ENCODE measurements around the gene CTXND1. TPM values are rescaled to one million over a fixed set of nuclear protein-coding genes. Genes with fewer than 3 reads are reported as not detected.

CTXND1 gene
- total RNA-seq, 2 experiments from 2014 or later: not detected

DNA sequence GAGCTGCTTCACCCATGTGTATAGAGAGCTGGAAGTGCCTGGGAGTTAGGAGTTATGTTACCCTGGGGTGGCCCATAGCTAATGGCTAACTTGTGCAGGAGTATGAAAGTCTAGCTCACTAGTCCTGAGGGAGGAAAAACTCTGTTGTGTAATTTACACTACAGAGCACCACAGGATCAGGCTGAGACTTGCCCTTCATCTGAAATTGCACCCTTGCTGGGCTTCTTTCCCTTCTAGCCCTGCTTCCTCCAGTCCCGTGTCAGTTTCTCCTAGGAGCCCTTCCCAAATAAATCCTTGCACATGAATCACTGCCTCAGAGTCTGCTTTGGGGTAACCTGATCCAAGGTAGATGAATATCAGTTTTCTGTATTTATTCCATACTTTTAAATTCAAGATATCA lies 40.0 kb downstream of the CTXND1 start:
- Histone ChIP-seq H3K4me1 (ENCODE audit: insufficient read depth, low read length, poor library complexity, severe bottlenecking) (peaks cover 7% of the 10 kb centered on the region), H3K9me2 (ENCODE audit: insufficient read depth, low read length) (no peaks in the 10 kb centered on the region), H3K9me3 (ENCODE audit: low read length) (no peaks in the 10 kb centered on the region), H3K4me2 (ENCODE audit: low read length) (no peak overlapping the region), H3K36me3 (ENCODE audit: insufficient read depth, low read length) (no peaks in the 10 kb centered on the region), H2AFZ (ENCODE audit: low read length) (no peak overlapping the region), H3K79me2 (ENCODE audit: insufficient read depth, low read depth, low read length) (no peaks in the 10 kb centered on the region), H3K4me3 (ENCODE audit: low read depth, low read length, poor library complexity, severe bottlenecking) (no peak overlapping the region), H4K20me1 (ENCODE audit: insufficient read depth, low read length) (no peaks in the 10 kb centered on the region), H3K27ac (ENCODE audit: low read depth, low read length, poor library complexity, severe bottlenecking) (no peak overlapping the region)
- BruUV-seq (replicated peaks): no TSS peak
- ChIA-PET CTCF (ENCODE audit: unreplicated experiment) (no interaction called here), POLR2A (interaction anchor here (0.6 kb wide), 1 partner anchor 317 kb away, joined by 3 read pairs; no protein-coding TSS in a partner anchor)
- no peak for DNase-seq (ENCODE audit: low spot score)
- TF ChIP-seq, protein P1, sequence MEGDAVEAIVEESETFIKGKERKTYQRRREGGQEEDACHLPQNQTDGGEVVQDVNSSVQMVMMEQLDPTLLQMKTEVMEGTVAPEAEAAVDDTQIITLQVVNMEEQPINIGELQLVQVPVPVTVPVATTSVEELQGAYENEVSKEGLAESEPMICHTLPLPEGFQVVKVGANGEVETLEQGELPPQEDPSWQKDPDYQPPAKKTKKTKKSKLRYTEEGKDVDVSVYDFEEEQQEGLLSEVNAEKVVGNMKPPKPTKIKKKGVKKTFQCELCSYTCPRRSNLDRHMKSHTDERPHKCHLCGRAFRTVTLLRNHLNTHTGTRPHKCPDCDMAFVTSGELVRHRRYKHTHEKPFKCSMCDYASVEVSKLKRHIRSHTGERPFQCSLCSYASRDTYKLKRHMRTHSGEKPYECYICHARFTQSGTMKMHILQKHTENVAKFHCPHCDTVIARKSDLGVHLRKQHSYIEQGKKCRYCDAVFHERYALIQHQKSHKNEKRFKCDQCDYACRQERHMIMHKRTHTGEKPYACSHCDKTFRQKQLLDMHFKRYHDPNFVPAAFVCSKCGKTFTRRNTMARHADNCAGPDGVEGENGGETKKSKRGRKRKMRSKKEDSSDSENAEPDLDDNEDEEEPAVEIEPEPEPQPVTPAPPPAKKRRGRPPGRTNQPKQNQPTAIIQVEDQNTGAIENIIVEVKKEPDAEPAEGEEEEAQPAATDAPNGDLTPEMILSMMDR (conservative IDR thresholded peaks at IDR 0.05; ENCODE audit: low read length): no peak
- TF ChIP-seq EZH2phosphoT487 (IDR thresholded peaks at IDR 0.05; ENCODE audit: borderline replicate concordance, low read depth, low read length): no peak
- intact Hi-C loops (cut with micrococcal nuclease; ENCODE audit: unreplicated experiment): no loop called here

DNA sequence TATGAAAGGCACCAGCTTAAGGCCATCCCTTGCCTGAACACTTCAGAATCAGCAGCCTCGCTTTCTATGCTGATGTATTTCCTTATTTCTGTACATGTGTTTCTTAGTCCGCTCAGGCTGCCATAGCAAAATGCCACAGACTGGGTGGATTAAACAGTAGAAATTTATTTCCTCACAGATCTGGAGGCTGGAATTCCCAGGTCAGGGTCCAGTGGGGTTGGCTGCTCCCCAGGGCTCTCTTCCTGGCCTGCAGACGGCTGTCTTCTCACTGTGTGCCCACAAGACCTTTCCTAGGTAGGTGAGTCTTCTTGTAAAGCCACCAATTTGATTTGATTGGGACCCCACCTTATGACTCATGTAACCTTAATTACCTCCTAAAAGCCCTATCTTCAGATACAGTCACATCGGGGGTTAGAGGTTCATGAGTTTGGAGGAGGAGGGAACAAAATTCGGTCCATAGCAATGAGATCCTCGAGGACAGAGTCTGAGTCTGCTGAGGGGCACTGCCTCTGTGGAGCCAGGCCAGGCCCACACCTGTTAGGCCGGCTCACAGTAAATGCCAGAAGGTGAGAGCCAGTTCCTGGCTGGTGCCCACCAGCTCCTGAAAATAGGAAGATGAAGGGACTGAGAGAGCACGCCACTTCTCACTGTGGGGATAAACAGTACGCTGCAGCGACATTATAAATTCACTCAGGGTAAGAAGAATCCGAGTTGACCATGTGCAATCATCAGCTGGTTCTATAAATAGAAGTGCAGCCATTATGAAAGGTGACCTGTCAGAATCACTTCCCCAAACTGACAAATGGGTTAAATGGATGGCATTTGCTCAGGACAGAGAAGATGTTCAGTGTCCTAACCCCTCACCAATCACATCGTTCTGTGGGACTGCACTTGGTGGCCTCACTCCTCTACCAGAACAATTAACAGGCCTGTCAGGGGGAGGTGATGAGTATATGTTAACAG lies 41.1 kb downstream of the CTXND1 start:
- intact Hi-C loops (cut with micrococcal nuclease; ENCODE audit: unreplicated experiment): no loop called here
- no TSS peak for BruUV-seq (replicated peaks)
- CTCF ChIA-PET (ENCODE audit: unreplicated experiment): no interaction called here
- no peaks in the 10 kb centered on the region for H3K9me3 ChIP-seq (ENCODE audit: low read length)
- peaks cover 7% of the 10 kb centered on the region for H3K4me1 ChIP-seq (ENCODE audit: insufficient read depth, low read length, poor library complexity, severe bottlenecking)
- H3K36me3 ChIP-seq (ENCODE audit: insufficient read depth, low read length): no peaks in the 10 kb centered on the region
- POLR2A ChIA-PET: no interaction called here
- no peaks in the 10 kb centered on the region for H3K9me2 ChIP-seq (ENCODE audit: insufficient read depth, low read length)
- H3K4me3 ChIP-seq (ENCODE audit: low read depth, low read length, poor library complexity, severe bottlenecking): no peak overlapping the region
- peak; percentile 36 for DNase-seq (ENCODE audit: low spot score)
- H4K20me1 ChIP-seq (ENCODE audit: insufficient read depth, low read length): no peaks in the 10 kb centered on the region
- no peak overlapping the region for H2AFZ ChIP-seq (ENCODE audit: low read length)
- TF ChIP-seq EZH2phosphoT487 (IDR thresholded peaks at IDR 0.05; ENCODE audit: borderline replicate concordance, low read depth, low read length): no peak
- TF ChIP-seq, protein P1 (conservative IDR thresholded peaks at IDR 0.05; ENCODE audit: low read length): no peak
- no peak overlapping the region for H3K4me2 ChIP-seq (ENCODE audit: low read length)
- no peaks in the 10 kb centered on the region for H3K79me2 ChIP-seq (ENCODE audit: insufficient read depth, low read depth, low read length)
- H3K27ac ChIP-seq (ENCODE audit: low read depth, low read length, poor library complexity, severe bottlenecking): no peak overlapping the region

Measured in OCI-LY7 (cell line).